Smooth muscle cell (in vitro differentiated cells): Measurements from ENCODE around the gene TMEM225. TPM values are rescaled to one million over a fixed set of nuclear protein-coding genes. Genes with fewer than 3 reads are reported as not detected.

Experiments
- DNase-seq: peaks from one replicate; lab custom pipeline; 2025; ENCODE audit not compliant: unreplicated experiment; lab: John Stamatoyannopoulos, UW
- H2AFZ ChIP-seq: fragments of 200-600 bp; sonication (generic); 2 replicates; pipeline ENCODE4 v1.6.0; 2016; ENCODE audit warnings: antibody characterized with exemption, low read depth, mild to moderate bottlenecking
- H3F3A ChIP-seq: fragments of 200-600 bp; sonication (generic); 2 replicates; pipeline ENCODE4 v1.6.0; 2017; ENCODE audit warnings: antibody characterized with exemption, low read depth
- H3K27ac ChIP-seq: fragments of 200-600 bp; sonication (generic); 2 replicates; pipeline ENCODE4 v1.5.1; 2016; ENCODE audit warnings: low read depth, mild to moderate bottlenecking
- H3K27me3 ChIP-seq: fragments of 200-600 bp; sonication (generic); 2 replicates; pipeline ENCODE4 v1.6.1; 2016; ENCODE audit warnings: low read depth, mild to moderate bottlenecking
- H3K36me3 ChIP-seq: fragments of 200-600 bp; sonication (generic); 2 replicates; pipeline ENCODE4 v1.5.1; 2016; ENCODE audit warnings: low read depth
- H3K4me1 ChIP-seq: fragments of 200-600 bp; sonication (generic); 2 replicates; pipeline ENCODE4 v1.5.1; 2016; ENCODE audit warnings: low read depth
- H3K4me2 ChIP-seq: fragments of 200-600 bp; sonication (generic); 2 replicates; pipeline ENCODE4 v1.6.0; 2016; ENCODE audit warnings: mild to moderate bottlenecking
- H3K4me3 ChIP-seq: fragments of 200-600 bp; sonication (generic); 2 replicates; pipeline ENCODE4 v1.5.1; 2016; ENCODE audit warnings: mild to moderate bottlenecking
- H3K79me2 ChIP-seq: fragments of 200-600 bp; sonication (generic); 2 replicates; pipeline ENCODE4 v1.6.0; 2016; ENCODE audit warnings: low read depth, mild to moderate bottlenecking
- H3K9ac ChIP-seq: fragments of 200-600 bp; sonication (generic); 2 replicates; pipeline ENCODE4 v1.6.0; 2016; ENCODE audit warnings: low read depth
- H3K9me3 ChIP-seq: fragments of 200-600 bp; sonication (generic); replicated peaks from 2 replicates; pipeline ENCODE4 v1.5.1; 2016; ENCODE audit warnings: low read depth
- H4K20me1 ChIP-seq: fragments of 200-600 bp; sonication (generic); 2 replicates; pipeline ENCODE4 v1.6.0; 2016; ENCODE audit warnings: low read depth
- WGBS: methylation state at CpG from one replicate; pipeline ENCODE4 v1.1.7; 2016; ENCODE audit warnings: low lambda C conversion rate; 5-methylcytosine and 5-hydroxymethylcytosine counted together
- polyA plus RNA-seq: library from polyadenylated mRNA; unstranded; fragments of >200 nt; fragmentation: Nextera tagmentation; extraction: Ambion mirVana; gene quantifications from 2 replicates; pipeline ENCODE4 v1.2.1, GENCODE V29; 2016
- total RNA-seq: library from RNA; depleted of rRNA; stranded (reverse); fragments of >200 nt; gene quantifications from 2 replicates; pipeline ENCODE4 v1.2.3, GENCODE V29; 2014
- TF ChIP-seq, protein P1 (sequence below): fragments of 200-600 bp; sonication (generic); IDR thresholded peaks from 2 replicates; pipeline ENCODE4 v1.5.1; 2017; ENCODE audit warnings: borderline replicate concordance, mild to moderate bottlenecking, antibody characterized with exemption; ENCODE audit not compliant: insufficient read depth, poor library complexity, severe bottlenecking

Gene TMEM225
- total and polyA plus RNA-seq, 2 experiments from 2014 or later = not detected

DNA sequence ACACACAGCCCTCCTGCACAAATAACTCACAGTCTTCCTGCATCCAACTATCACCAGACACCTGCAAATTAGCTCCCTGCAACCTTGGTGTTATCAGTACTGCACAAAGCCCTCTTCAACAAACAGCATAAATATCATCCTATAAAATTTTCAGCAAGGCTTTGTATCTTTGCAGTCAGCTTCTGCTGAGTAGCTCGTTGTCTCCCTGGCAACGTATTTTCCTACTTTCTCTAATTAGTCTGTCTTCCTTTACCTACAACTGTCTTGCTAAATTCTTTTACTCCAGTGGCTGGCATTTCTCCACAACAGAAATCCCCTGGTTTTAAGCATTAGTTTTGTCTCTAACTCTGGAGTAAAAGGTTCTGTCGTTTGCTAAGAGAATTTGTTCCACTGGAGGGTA, 20.4 kb upstream of the TMEM225 start:
- TF ChIP-seq, protein P1, sequence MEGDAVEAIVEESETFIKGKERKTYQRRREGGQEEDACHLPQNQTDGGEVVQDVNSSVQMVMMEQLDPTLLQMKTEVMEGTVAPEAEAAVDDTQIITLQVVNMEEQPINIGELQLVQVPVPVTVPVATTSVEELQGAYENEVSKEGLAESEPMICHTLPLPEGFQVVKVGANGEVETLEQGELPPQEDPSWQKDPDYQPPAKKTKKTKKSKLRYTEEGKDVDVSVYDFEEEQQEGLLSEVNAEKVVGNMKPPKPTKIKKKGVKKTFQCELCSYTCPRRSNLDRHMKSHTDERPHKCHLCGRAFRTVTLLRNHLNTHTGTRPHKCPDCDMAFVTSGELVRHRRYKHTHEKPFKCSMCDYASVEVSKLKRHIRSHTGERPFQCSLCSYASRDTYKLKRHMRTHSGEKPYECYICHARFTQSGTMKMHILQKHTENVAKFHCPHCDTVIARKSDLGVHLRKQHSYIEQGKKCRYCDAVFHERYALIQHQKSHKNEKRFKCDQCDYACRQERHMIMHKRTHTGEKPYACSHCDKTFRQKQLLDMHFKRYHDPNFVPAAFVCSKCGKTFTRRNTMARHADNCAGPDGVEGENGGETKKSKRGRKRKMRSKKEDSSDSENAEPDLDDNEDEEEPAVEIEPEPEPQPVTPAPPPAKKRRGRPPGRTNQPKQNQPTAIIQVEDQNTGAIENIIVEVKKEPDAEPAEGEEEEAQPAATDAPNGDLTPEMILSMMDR = no peak
- WGBS = 72% methylated on average over 3 of the region's 3 CpGs
- Histone ChIP-seq H3K27ac (no peak overlapping the region), H3K27me3 (no peaks in the 10 kb centered on the region), H4K20me1 (no peaks in the 10 kb centered on the region), H3K4me1 (peaks cover 7% of the 10 kb centered on the region), H3K9ac (no peak overlapping the region), H2AFZ (no peak overlapping the region), H3K4me2 (no peak overlapping the region), H3K9me3 (no peaks in the 10 kb centered on the region), H3F3A (no peaks in the 10 kb centered on the region), H3K36me3 (no peaks in the 10 kb centered on the region), H3K79me2 (no peaks in the 10 kb centered on the region), H3K4me3 (no peak overlapping the region)
- DNase-seq = no peak

DNA sequence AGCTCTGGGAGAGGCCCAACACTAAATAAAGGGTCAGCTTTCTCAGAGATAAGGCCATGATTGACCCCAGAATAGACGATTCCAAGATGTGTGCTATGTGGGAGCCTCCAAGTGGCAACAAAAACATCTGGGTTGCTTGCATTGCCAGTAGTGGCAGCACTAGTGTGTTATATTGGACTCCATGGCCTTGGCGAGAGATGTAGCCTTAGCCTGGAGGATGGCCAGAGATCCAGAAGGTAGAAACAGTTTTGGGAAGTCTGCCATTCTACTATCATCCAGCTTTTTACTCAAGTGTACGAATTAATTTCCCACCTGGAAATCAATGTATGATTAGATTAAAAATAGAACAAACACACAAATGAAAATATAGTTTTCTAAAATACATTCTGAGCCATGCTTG, 19.5 kb upstream of the TMEM225 start:
- no peaks in the 10 kb centered on the region for H3K79me2 ChIP-seq
- no peak overlapping the region for H3K9ac ChIP-seq
- H3K9me3 ChIP-seq = no peaks in the 10 kb centered on the region
- 90% methylated on average over 3 of the region's 3 CpGs for WGBS
- H3K27me3 ChIP-seq = no peaks in the 10 kb centered on the region
- no peak overlapping the region for H3K27ac ChIP-seq
- no peaks in the 10 kb centered on the region for H3F3A ChIP-seq
- H3K4me2 ChIP-seq = no peak overlapping the region
- no peak overlapping the region for H2AFZ ChIP-seq
- TF ChIP-seq, protein P1 = no peak
- no peaks in the 10 kb centered on the region for H3K36me3 ChIP-seq
- H3K4me3 ChIP-seq = no peak overlapping the region
- no peak for DNase-seq
- H4K20me1 ChIP-seq = no peaks in the 10 kb centered on the region
- peaks cover 7% of the 10 kb centered on the region for H3K4me1 ChIP-seq

DNA sequence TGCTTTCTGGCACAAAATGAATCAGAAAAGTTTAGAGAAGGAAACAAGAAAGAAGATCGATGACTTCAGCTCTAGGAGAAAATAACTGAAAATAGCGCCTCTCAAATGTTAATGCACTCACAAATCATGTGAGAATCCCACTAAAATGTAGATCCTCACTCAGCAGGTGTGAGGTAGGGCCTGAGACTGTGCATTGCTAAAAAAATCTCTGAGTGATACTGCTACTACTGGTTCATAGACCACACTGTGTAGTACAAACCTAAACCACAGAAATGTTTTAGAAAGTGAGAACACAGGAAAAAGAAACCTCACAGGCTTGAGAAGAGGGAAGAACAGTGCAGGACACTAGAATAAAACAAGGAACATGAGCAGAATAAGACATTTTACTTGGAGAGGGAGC, 18.5 kb upstream of the TMEM225 start:
- no peaks in the 10 kb centered on the region for H3F3A ChIP-seq
- H4K20me1 ChIP-seq = no peaks in the 10 kb centered on the region
- H2AFZ ChIP-seq = no peak overlapping the region
- no peaks in the 10 kb centered on the region for H3K36me3 ChIP-seq
- H3K4me2 ChIP-seq = no peak overlapping the region
- WGBS = 92% methylated on average over 2 of the region's 2 CpGs
- no peak overlapping the region for H3K9ac ChIP-seq
- H3K79me2 ChIP-seq = no peaks in the 10 kb centered on the region
- no peak overlapping the region for H3K4me3 ChIP-seq
- no peak for DNase-seq
- TF ChIP-seq, protein P1 = no peak
- peaks cover 7% of the 10 kb centered on the region for H3K4me1 ChIP-seq
- H3K27ac ChIP-seq = no peak overlapping the region
- no peaks in the 10 kb centered on the region for H3K27me3 ChIP-seq
- no peaks in the 10 kb centered on the region for H3K9me3 ChIP-seq

DNA sequence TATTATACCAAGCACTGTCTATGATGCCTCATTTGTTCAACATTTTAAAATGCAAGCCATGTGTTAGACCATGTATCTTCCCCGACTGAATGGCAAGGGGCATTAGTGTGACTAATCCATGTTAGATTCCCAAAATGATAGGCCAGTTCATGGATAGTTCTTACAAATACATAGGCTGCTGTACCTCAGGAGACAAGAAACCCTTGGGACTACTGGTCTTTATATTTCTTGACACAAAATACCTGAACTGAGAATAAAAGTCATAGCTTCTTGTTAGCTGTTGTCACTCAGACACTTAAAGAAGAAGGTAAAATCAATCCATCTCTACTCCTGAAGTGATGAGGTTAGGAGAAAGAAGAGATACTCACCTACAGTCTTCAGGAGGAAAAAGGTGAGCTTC, 16.4 kb upstream of the TMEM225 start, which contains the start of gene OR8D4:
Gene OR8D4, plus strand, starts transcription at position 301 of the 400 bp plus-strand sequence. CDS start 4,265 bp downstream, outside the sequence.
- no peaks in the 10 kb centered on the region for H4K20me1 ChIP-seq
- H3K27me3 ChIP-seq = no peaks in the 10 kb centered on the region
- no peak within 1 kb of the TSS for H3K9ac ChIP-seq
- no peaks in the 10 kb centered on the region for H3K36me3 ChIP-seq
- 90% methylated on average over 1 of the region's 1 CpG for whole genome bisulfite sequencing
- H3K27ac ChIP-seq = no peak within 1 kb of the TSS
- H3K4me1 ChIP-seq = peaks cover 7% of the 10 kb centered on the region
- H2AFZ ChIP-seq = no peak within 1 kb of the TSS
- H3K4me3 ChIP-seq = no peak within 1 kb of the TSS
- H3K4me2 ChIP-seq = no peak within 1 kb of the TSS
- no peak for DNase-seq
- TF ChIP-seq, protein P1 = no peak
- no peaks in the 10 kb centered on the region for H3K9me3 ChIP-seq
- no peaks in the 10 kb centered on the region for H3F3A ChIP-seq
- no peaks in the 10 kb centered on the region for H3K79me2 ChIP-seq
